Pancreas (tissue), 10 donors: Measurements from ENCODE around the gene TCF4. TPM values are rescaled to one million over a fixed set of nuclear protein-coding genes. Genes with fewer than 3 reads are reported as not detected.

Experiments
- ATAC-seq, 4 donors: fragments of 200-7000 bp; cut with Tn5 transposase; one replicate each; pipeline versions ENCODE4 v1.8.0 to v1.9.1; 2020; ENCODE audit warnings: mild to moderate bottlenecking in 4 of 4, moderate library complexity in 4 of 4
- DNase-seq, 6 donors: peaks; one replicate each; pipeline ENCODE4 v3.0.0-alpha.2; 2020
- FAIRE-seq: peaks from 2 replicates; lab custom pipeline; 2012; peaks lifted over from hg19 to GRCh38; lab: Jason Lieb, UNC
- H3K27ac ChIP-seq, 4 donors: fragments of 200-600 bp; sonication (generic); 1 replicate in 3 of 4; 2 replicates in 1 of 4; pipeline versions ENCODE4 v1.5.0 to v1.8.0; 2020
- H3K27me3 ChIP-seq, 4 donors: fragments of 200-600 bp; one replicate each; pipeline ENCODE4 v1.8.0; 2021
- H3K36me3 ChIP-seq, 3 donors: fragments of 200-600 bp; sonication (generic) in 1 of 3; one replicate each; pipeline versions ENCODE4 v1.5.0 to v1.8.0; 2020 to 2021
- H3K4me1 ChIP-seq, 3 donors: fragments of 200-600 bp; one replicate each; pipeline ENCODE4 v1.8.0; 2021
- H3K4me3 ChIP-seq, 4 donors: fragments of 200-600 bp; sonication (generic) in 2 of 4; one replicate each; pipeline versions ENCODE4 v1.5.0 to v1.8.0; 2020 to 2021
- H3K9me3 ChIP-seq, 4 donors: fragments of 200-600 bp; one replicate each; pipeline ENCODE4 v1.8.0; 2021
- CTCF ChIP-seq, 4 donors: fragments of 200-600 bp; sonication (generic) in 3 of 4; IDR thresholded peaks; one replicate each; pipeline versions ENCODE4 v1.5.0 to v1.8.0; 2021; ENCODE audit warnings: antibody characterized with exemption in 4 of 4
- WGBS, 2 donors: extraction: QIAGEN DNeasy Blood & Tissue Kit; methylation state at CpG; one replicate each; pipeline ENCODE4 v1.1.7; 2013; 5-methylcytosine and 5-hydroxymethylcytosine counted together
- intact Hi-C, 3 donors: fragments of 100-400 bp; cut with DNase I; formaldehyde crosslinking; loops; one replicate each; pipeline versions ENCODE4 v1.11.1 to v1.14.2; 2022
- polyA plus RNA-seq, 2 donors: library from polyadenylated mRNA; stranded (reverse); fragments of 200-250 nt; gene quantifications; one replicate each; pipeline ENCODE4 v1.2.3, GENCODE V29; 2013
- total RNA-seq, 6 donors: library from RNA; stranded (reverse); fragmentation: NEBNext Ultra II Directional in 4 of 6; extraction: Animal tissue kit (Norgen Biotek cat#: 25700) in 4 of 6; gene quantifications; one replicate each; pipeline versions ENCODE4 v1.2.1 to v1.2.4, GENCODE V29; 2021 to 2023
- donor health status: healthy with polysubstance abuse.
- donor health status: DM: no; HTN: no; CAD: no; lungs with moderate emphysema.
- donor health status: DM: no; HTN: no; CAD: no.
- donor health status: control.
- donor health status: control.
- donor health status: Bipolar disorder and iron deficiency.
- donor health status: DM: yes; HTN: yes; CAD: no.
- donor health status: DM: no; HTN: no; CAD: no.
- donor health status: DM: no; HTN: no; CAD: no.
- donor health status: DM: yes; HTN: yes; CAD: no.

TCF4 gene
- total and polyA plus RNA-seq, 8 donors, result 4.4 to 27.9 (median 10.5) TPM

DNA sequence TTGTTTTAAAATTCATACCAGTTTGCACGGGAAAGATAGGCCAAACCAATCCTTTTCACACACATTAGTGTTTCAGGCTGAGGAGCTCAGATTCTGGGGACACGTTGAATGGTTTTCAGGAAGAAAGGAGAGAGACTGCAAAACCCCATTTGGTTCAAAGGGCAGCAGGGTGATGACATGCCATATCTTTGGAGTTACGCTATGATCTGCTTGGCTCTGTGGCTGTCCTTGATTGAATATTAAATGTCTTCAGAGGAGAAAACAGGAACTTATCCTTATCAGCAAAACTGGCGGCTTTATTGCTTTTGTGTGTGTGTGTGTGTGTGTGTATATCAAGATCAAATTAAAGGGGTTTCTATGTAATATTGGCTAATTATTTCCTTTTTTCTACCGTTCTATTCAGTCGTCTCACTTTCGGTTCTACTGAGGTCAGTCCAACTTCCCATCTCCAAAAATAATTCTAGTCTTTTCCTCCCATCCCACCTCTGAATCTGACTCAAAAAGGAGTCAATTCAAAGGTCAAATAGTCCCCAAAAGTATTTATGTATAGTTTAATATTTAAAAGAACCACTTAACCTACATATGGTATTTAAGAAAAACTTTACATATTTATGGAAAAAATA, 335.8 kb downstream of the TCF4 start:
- TF ChIP-seq CTCF (IDR thresholded peaks at IDR 0.05), result no peak
- no peaks in the 10 kb centered on the region for H3K36me3 ChIP-seq
- H3K27ac ChIP-seq, result no peak overlapping the region
- peak in 1 of 4 donors; percentile 28 for ATAC-seq
- no peak overlapping the region for H3K4me3 ChIP-seq
- no peaks in the 10 kb centered on the region for H3K27me3 ChIP-seq
- intact Hi-C loops, result no loop called here
- DNase-seq, result no peak
- H3K4me1 ChIP-seq, result no peaks in the 10 kb centered on the region
- no peak for FAIRE-seq
- WGBS, 2 donors, result 56 to 58% methylated on average over 7 of the region's 7 CpGs
- no peaks in the 10 kb centered on the region for H3K9me3 ChIP-seq

DNA sequence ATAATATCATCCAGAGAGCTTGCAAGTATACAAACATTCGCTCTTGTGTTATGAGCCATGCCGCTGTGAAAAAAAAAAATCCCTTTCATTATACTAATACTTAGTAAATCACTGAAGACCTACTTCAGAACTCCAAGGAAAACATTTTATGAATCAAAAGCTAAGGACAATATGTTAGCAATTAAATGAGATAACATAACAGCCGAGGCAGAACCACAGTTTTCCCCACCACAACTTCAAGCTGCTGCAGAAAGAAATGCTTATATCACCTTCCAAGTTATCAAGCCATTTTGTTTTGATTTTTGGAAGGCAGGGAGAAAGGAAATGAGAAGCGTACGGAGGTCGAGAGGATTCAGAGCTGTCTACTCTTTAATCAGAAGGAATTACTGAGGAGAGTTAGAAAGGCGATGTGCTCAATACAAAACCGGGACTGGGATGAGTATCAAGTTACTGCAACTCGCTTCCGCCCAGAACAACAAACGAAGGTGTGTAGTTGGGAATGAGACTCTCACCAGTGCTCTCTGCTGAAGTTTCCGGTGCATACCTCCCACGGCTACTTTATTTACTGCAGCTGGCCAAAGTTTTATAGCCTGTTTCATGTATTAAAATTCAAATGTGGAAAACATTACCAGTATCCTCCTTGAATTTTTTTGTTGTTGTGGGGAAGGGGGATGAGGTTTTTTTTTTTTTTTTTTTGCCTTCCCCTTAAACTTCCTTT, 336.6 kb downstream of the TCF4 start:
- Histone ChIP-seq H3K27me3 (no peaks in the 10 kb centered on the region), H3K36me3 (no peaks in the 10 kb centered on the region), H3K4me1 (no peaks in the 10 kb centered on the region), H3K9me3 (no peaks in the 10 kb centered on the region), H3K4me3 (no peak overlapping the region), H3K27ac (no peak overlapping the region)
- no peak for FAIRE-seq
- no peak for TF ChIP-seq CTCF (IDR thresholded peaks at IDR 0.05)
- ATAC-seq, result peak in 1 of 4 donors; percentile 38
- intact Hi-C loops, result no loop called here
- 85% methylated on average over 13 of the region's 13 CpGs for WGBS, 2 donors
- no peak for DNase-seq

GRCh38 chr18:55250768-55251173, 337.2 kb downstream of the TCF4 start:
- no peak for TF ChIP-seq CTCF (IDR thresholded peaks at IDR 0.05)
- WGBS, 2 donors, result 70 to 89% methylated on average over 4 of the region's 4 CpGs
- FAIRE-seq (no peak), ATAC-seq (no peak), DNase-seq (no peak)
- Histone ChIP-seq H3K4me3 (no peak overlapping the region), H3K9me3 (no peaks in the 10 kb centered on the region), H3K27me3 (no peaks in the 10 kb centered on the region), H3K4me1 (no peaks in the 10 kb centered on the region), H3K36me3 (no peaks in the 10 kb centered on the region), H3K27ac (no peak overlapping the region)
- intact Hi-C loops, result no loop called here

DNA sequence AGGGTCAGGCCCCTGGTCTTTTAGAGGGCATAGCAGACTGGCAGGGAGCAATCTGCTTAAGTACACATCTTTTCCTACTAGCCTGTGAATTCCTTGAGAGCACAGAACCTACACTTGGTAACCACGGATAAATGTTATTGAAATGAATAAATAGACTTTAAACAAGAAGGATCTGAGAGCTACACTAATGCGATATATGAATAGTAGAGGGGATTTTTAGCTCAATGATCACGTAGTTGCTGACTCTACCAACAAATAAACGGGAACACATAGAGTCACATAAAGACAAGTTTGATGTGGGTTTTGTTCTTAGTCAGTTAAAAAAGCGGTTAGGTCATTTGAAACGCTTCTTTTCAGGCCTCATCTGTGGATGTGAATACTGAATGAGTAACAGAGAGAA, 338.4 kb downstream of the TCF4 start:
- TF ChIP-seq CTCF (IDR thresholded peaks at IDR 0.05), result no peak
- intact Hi-C loops, result no loop called here
- Histone ChIP-seq H3K9me3 (no peaks in the 10 kb centered on the region), H3K27ac (no peak overlapping the region), H3K4me1 (no peaks in the 10 kb centered on the region), H3K27me3 (no peaks in the 10 kb centered on the region), H3K36me3 (no peaks in the 10 kb centered on the region), H3K4me3 (no peak overlapping the region)
- FAIRE-seq, result no peak
- 90 to 94% methylated on average over 6 of the region's 6 CpGs for WGBS, 2 donors
- no peak for DNase-seq
- no peak for ATAC-seq

DNA sequence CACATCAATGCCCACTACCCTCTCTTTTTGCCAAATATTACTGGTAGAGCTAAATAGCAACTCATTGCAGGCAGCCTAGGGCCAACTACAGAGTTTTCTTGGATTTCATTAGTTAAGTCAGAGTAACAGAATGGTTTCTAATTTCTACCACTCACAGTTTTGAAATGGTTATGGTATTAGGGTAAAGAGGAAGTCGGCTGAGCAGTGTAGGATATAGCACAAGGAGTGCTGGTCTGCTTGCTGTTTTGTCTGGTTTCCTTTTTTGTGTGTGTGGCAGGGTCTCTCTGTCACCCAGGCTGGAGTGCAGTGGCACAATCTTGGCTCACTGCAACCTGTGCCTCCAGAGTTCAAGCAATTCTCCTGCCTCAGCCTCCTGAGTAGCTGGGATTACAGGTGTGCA, 339.5 kb downstream of the TCF4 start:
- FAIRE-seq, result no peak
- Histone ChIP-seq H3K4me3 (no peak overlapping the region), H3K4me1 (peaks cover 0 to 5% (median 4%) of the 10 kb centered on the region in 3 donors), H3K9me3 (no peaks in the 10 kb centered on the region), H3K27me3 (no peaks in the 10 kb centered on the region), H3K36me3 (no peaks in the 10 kb centered on the region), H3K27ac (no peak overlapping the region)
- ATAC-seq, result peak in 1 of 4 donors; percentile 42
- intact Hi-C loops, result no loop called here
- DNase-seq, result no peak
- no peak for TF ChIP-seq CTCF (IDR thresholded peaks at IDR 0.05)
- WGBS, 2 donors, result 76 to 84% methylated on average over 1 of the region's 1 CpG
